GM21825 (cell line): ENCODE results near the gene MILR1.
"Not testable (repeated sequence)": the region's sequence is repeated elsewhere in the genome, so short reads cannot be mapped to it uniquely, and the experiment has no call there.

Experiments used
- ATAC-seq: cut with Tn5 transposase; IDR thresholded peaks from one replicate; pipeline ENCODE4 v1.9.1; 2021; ENCODE audit warnings: mild to moderate bottlenecking, moderate library complexity; ENCODE audit not compliant: unreplicated experiment

The MILR1 gene, protein sequence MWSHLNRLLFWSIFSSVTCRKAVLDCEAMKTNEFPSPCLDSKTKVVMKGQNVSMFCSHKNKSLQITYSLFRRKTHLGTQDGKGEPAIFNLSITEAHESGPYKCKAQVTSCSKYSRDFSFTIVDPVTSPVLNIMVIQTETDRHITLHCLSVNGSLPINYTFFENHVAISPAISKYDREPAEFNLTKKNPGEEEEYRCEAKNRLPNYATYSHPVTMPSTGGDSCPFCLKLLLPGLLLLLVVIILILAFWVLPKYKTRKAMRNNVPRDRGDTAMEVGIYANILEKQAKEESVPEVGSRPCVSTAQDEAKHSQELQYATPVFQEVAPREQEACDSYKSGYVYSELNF

DNA sequence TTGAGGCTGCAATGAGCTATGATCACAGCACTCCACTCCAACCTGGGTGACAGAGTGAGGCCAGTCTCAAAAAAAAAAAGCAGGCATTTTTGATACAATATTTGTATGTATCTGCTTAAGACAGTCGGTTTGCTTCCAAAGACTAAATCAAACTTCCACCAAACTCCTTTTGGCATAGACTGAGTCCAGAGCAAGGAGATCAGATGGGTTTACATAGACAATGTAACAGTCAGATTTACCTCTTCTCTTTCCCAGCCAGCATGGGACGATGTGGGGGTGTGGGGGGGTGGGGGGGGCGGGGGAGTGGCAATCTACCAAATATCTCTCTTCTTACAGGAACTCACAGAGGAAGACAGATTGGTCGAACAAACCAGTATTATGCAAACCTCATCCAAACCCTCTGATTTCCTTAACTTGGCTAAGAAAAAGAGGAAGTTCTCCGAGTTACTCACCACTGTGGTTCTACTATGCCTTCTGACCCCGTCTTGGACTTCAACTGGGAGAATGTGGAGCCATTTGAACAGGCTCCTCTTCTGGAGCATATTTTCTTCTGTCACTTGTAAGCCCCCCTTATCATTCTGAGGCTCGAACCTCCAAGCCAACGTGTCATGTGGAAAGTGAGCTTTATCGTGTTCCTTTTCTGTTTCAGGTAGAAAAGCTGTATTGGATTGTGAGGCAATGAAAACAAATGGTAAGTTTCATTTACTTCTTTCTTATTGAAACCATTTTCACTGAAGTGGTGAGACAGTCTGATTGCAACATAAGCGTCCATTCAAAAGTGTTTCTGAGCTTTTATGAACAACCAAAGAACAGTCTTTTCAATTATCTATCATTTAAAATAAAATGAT, at the start of gene MILR1:
Gene MILR1 (plus strand): TSS at position 451 of the 848 bp plus-strand sequence. CDS start 54 bp downstream, at position 505.
- ATAC-seq = peak; percentile 77

GRCh38 chr17:64399767-64400156, 49.2 kb upstream of the MILR1 start:
- no peak for ATAC-seq

- no peak for ATAC-seq
Measured at GRCh38 chr17:64400642-64401041, 48.3 kb upstream of the MILR1 start.

DNA sequence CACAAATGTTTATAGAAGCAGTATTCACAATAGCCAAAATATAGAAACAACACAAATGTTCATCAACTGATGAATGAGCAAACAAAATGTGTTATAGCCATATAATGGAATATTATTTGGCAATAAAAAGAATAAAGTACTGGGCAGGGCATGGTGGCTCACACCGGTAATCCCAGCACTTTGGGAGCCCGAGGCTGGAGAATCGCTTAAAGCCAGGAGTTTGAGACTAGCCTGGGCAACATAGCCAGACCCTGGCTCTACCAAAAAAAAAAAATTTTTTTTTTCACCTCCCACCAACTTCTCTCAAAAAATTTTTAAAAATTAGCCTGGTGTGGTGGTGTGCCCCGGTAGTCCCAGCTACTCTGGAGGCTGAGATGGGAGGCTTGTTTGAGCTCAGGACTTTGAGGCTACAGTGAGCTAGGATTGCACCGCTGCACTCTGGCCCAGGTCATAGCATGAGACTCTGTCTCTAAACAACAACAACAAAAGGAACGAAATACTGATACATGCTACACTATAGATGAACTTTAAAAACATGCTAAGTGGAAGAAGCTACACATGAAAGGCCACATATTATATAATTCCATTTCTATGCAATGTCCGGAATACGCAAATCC, 47.6 kb upstream of the MILR1 start:
- no peak for ATAC-seq

- ATAC-seq = no peak
Measured at GRCh38 chr17:64401941-64402340, 47.0 kb upstream of the MILR1 start.

DNA sequence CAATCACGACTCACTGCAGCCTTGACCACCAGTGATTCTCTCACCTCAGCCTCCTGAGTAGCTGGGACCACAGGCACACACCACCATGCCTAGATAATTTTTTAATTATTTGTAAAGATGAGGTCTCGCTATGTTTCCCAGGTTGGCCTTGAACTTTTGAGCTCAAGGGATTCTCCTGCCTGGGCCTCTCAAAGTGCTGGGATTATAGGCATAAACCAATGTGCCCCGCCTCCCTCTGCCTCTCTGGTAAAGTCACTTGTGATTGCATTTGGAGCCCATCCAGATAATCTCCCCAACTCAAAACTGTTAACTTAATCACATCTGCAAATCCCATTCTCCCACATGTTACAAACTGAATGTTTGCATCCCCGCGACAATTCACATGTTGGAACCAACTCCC, 46.4 kb upstream of the MILR1 start:
- no peak for ATAC-seq

DNA sequence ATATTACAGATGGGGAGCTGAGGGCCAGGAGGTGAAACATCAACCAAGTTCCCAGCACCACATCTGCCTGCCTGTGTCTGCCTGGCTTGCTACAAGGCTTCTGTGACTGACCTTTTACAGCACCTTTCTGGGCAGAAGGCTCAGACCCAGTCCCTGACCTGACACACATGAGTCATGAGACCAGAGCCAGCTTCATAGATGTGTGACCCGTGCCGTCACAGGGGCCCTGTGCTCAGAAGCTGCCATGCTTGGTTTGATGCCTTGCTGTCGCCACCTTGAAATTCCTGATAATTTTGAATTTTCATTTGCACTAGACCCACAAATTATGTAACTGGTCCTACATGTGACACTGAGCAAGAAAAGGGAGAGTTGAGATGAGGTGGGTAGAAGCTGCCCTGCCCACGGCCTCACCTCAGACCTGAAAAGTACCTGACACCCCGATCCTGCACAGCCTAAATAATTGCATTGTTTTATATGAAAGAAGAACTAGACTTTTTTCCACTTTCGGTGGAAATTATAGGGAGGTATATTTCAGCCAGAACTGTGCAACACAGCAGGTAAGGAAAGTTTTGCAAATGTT, 44.9 kb upstream of the MILR1 start:
- ATAC-seq = no peak

GRCh38 chr17:64406321-64407200, 42.4 kb upstream of the MILR1 start:
- no peak for ATAC-seq

GRCh38 chr17:64410750-64411490, 38.0 kb upstream of the MILR1 start:
- no peak for ATAC-seq

DNA sequence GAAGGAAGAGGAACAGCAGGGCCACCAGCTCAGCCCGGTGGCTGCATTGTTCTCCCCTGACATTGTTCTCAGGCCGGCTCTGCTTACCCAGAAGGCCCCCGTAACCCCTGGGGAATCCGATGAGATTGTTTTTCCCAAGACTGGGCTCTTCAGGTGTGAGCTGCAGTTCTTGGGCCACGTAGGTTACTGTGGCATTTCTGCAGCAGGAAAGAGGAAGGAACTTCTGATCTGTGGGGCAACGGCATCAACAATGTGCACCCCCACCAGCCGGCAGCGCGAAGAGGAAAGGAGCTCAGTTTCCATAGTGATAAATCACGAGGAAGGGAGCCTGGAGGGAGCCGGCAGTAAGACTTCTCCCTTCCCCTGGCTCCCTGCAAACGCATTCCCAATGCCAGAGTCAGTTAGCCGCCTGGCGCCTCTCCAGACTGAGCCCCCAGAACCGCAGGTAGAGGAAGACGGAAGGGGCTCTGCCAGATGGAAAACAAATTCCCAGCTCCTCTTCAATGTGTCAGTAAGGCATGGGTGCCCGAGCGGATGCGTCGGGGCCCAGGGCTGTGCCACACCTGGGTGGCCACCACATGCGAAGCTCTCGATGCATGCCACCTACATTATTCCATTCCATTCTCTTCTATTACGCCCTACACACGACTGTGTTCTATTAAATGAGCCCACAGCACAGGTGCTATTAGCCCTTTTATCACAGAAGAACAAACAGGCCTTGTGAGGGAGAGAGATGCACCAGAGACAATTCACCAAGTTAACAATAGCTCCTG, 36.7 kb upstream of the MILR1 start:
- ATAC-seq = no peak

GRCh38 chr17:64412944-64413381, 36.0 kb upstream of the MILR1 start:
- ATAC-seq = no peak

GRCh38 chr17:64413513-64413912, 35.4 kb upstream of the MILR1 start:
- ATAC-seq = peak; percentile 55

- ATAC-seq = no peak
Measured at GRCh38 chr17:64418506-64419339, 30.2 kb upstream of the MILR1 start.

GRCh38 chr17:64420143-64420670, 28.7 kb upstream of the MILR1 start:
- ATAC-seq = no peak

GRCh38 chr17:64422121-64422520, 26.8 kb upstream of the MILR1 start:
- ATAC-seq = not testable (repeated sequence)

DNA sequence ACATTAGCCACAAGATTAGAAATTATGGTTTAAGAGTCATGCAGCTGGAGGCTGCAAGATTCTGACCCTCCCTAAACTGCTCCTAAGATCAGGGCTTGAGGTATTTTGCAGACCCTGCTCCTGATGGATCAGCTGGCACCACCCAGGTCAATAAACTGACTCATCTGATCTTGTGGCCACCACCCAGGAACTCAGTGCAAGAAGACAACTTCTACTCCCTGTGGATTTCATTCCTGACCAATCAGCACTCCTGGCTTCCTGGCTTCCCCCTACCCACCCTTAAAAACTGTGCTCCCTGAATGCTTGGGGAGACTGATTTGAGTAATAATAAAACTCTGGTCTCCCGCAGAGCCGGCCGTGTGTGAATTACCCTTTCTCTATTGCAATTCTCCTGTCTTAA, 25.0 kb upstream of the MILR1 start:
- ATAC-seq = no peak

GRCh38 chr17:64424324-64424849, 24.5 kb upstream of the MILR1 start:
- no peak for ATAC-seq
